Duodenal mucosa (tissue), 2 donors: ENCODE data around the gene CENPP.
"Not testable (repeated sequence)": the region's sequence is repeated elsewhere in the genome, so short reads cannot be mapped to it uniquely, and the experiment has no call there.

Experiments used
- H3K27ac ChIP-seq: one replicate; pipeline ENCODE4 v1.7.0; 2013; ENCODE audit warnings: low read depth, low read length
- H3K27me3 ChIP-seq, 2 donors: one replicate each; pipeline ENCODE4 v1.7.0; 2013; ENCODE audit warnings: low read length in 2 of 2, control low read depth in 1 of 2; ENCODE audit not compliant: insufficient read depth in 2 of 2, control insufficient read depth in 1 of 2
- H3K36me3 ChIP-seq, 2 donors: one replicate each; pipeline ENCODE4 v1.7.0; 2013; ENCODE audit warnings: low read length in 2 of 2, control low read depth in 1 of 2; ENCODE audit not compliant: insufficient read depth in 2 of 2, control insufficient read depth in 1 of 2
- H3K4me1 ChIP-seq, 2 donors: one replicate each; pipeline ENCODE4 v1.7.0; 2013; ENCODE audit warnings: low read length in 2 of 2, control low read depth in 1 of 2; ENCODE audit not compliant: insufficient read depth in 2 of 2, control insufficient read depth in 1 of 2
- H3K4me3 ChIP-seq, 2 donors: one replicate each; pipeline ENCODE4 v1.7.0; 2013; ENCODE audit warnings: low read length in 2 of 2, low read depth in 1 of 2
- H3K9ac ChIP-seq, 2 donors: one replicate each; pipeline ENCODE4 v1.7.0; 2013; ENCODE audit warnings: low read length in 2 of 2, low read depth in 1 of 2
- H3K9me3 ChIP-seq, 2 donors: one replicate each; pipeline ENCODE4 v1.7.0; 2013; ENCODE audit warnings: low read length in 2 of 2, control low read depth in 1 of 2; ENCODE audit not compliant: control insufficient read depth in 1 of 2

CENPP gene

GRCh38 chr9:92411157-92411556 lies 85.4 kb downstream of the CENPP start:
- not testable (repeated sequence) for H3K27me3 ChIP-seq, H3K36me3 ChIP-seq, H3K4me1 ChIP-seq, H3K9ac ChIP-seq, H3K9me3 ChIP-seq, H3K27ac ChIP-seq, H3K4me3 ChIP-seq

- H3K9ac ChIP-seq, result no peak overlapping the region
- no peaks in the 10 kb centered on the region for H3K9me3 ChIP-seq
These were observed 88.8 kb downstream of the CENPP start for GRCh38 chr9:92414566-92414965.

DNA sequence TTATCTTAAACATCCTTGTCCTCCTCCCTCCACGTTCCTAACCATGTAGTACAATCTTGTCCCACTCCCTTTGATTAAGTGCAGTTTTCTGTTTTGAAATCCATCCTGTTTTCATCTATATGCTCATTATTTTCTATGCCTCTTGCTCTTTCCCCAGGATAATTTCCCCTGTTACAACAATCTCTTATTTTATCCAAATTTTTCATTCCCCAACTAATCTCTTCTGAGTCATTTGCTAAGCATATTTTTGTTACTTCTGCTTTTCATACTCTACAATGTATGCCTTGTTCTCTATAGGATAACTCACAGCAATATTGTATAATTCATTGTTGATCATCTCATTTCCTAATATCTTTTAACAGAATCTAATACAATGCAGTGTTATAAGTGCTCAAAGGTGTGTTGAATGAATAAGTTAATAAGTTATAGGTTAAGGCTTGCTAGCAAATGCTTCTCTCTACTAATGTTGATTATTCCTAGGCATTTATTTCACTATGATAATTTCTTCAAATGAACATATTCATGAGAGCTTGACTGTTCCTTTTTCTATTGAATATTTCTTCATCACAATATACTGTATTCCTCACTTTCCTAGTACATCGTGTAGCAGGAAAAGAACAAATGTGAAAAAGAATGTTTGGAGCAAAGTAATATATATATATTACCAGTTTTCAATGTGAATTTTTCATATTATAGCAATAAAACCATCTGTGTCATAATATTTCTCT lies 97.0 kb downstream of the CENPP start:
- no peaks in the 10 kb centered on the region for H3K27me3 ChIP-seq
- H3K9me3 ChIP-seq, result no peaks in the 10 kb centered on the region
- no peak overlapping the region for H3K4me3 ChIP-seq
- no peaks in the 10 kb centered on the region for H3K4me1 ChIP-seq
- no peaks in the 10 kb centered on the region for H3K36me3 ChIP-seq
- H3K9ac ChIP-seq, result no peak overlapping the region
- no peak overlapping the region for H3K27ac ChIP-seq

More at GRCh38 chr9:92414566-92414965, 88.8 kb downstream of the CENPP start:
- H3K4me3 ChIP-seq, result no peak overlapping the region
- H3K27ac ChIP-seq, result no peak overlapping the region
- H3K36me3 ChIP-seq, result no peaks in the 10 kb centered on the region
- H3K4me1 ChIP-seq, result no peaks in the 10 kb centered on the region
- H3K27me3 ChIP-seq, result no peaks in the 10 kb centered on the region

- Histone ChIP-seq H3K36me3 (no peaks in the 10 kb centered on the region), H3K27ac (no peak overlapping the region), H3K4me3 (no peak overlapping the region), H3K27me3 (no peaks in the 10 kb centered on the region), H3K4me1 (no peaks in the 10 kb centered on the region), H3K9me3 (no peaks in the 10 kb centered on the region), H3K9ac (no peak overlapping the region)
These were observed 97.9 kb downstream of the CENPP start for GRCh38 chr9:92423612-92424011.

DNA sequence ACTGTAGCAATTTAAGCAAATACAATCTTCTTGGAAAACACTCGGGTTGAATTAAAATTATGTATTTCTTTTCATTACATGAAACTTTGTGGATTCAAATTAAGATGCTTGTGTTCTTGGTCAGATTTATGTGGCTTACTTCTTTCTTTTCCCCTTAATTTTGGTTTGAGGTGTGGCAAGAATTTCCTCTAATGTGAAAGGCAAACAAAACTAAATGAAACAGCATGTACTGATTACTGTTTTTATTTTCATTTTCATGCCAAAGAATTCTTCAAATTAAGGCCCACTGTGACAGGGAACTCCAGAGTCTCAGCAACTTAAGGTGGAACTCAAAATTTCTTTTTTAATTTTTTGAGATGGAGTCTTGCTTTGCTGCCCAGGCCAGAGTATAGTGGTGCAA lies 98.6 kb downstream of the CENPP start, which contains the start of gene OMD:
OMD (minus strand) TSS at position 132 of the 400 bp plus-strand sequence. CDS start 6,913 bp downstream, outside the sequence.
- H3K4me1 ChIP-seq, result no peaks in the 10 kb centered on the region
- no peaks in the 10 kb centered on the region for H3K36me3 ChIP-seq
- H3K9me3 ChIP-seq, result no peaks in the 10 kb centered on the region
- H3K9ac ChIP-seq, result no peak within 1 kb of the TSS
- H3K27me3 ChIP-seq, result no peaks in the 10 kb centered on the region
- H3K4me3 ChIP-seq, result no peak within 1 kb of the TSS
- no peak within 1 kb of the TSS for H3K27ac ChIP-seq

GRCh38 chr9:92425474-92425873 lies 99.7 kb downstream of the CENPP start:
- H3K9me3 ChIP-seq, result no peaks in the 10 kb centered on the region
- no peaks in the 10 kb centered on the region for H3K27me3 ChIP-seq
- no peaks in the 10 kb centered on the region for H3K36me3 ChIP-seq
- H3K9ac ChIP-seq, result no peak overlapping the region
- no peak overlapping the region for H3K27ac ChIP-seq
- no peak overlapping the region for H3K4me3 ChIP-seq
- H3K4me1 ChIP-seq, result no peaks in the 10 kb centered on the region

GRCh38 chr9:92426501-92427145 lies 100.9 kb downstream of the CENPP start:
- H3K36me3 ChIP-seq, result no peaks in the 10 kb centered on the region
- no peaks in the 10 kb centered on the region for H3K9me3 ChIP-seq
- H3K4me1 ChIP-seq, result no peaks in the 10 kb centered on the region
- H3K4me3 ChIP-seq, result no peak overlapping the region
- no peak overlapping the region for H3K27ac ChIP-seq
- no peak overlapping the region for H3K9ac ChIP-seq
- no peaks in the 10 kb centered on the region for H3K27me3 ChIP-seq

DNA sequence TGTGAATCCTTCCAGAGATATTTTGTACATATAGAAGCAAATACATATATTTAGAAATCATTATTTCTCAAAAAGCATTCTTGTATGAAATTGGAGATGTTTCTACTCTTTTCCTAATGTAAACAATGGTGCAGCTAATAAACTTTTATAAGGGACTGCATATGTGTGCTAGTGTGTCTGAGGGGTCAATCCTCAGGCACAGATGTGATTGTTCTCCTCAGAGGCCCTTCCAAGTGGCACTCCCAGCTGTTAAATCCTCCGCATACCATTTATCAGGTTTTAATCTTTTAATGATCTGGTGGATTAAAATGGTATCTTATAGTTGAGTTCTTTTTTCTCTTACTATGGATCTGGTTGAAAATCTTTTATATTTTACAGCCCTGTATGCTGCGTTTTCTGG lies 104.1 kb downstream of the CENPP start:
- no peak overlapping the region for H3K4me3 ChIP-seq
- no peaks in the 10 kb centered on the region for H3K36me3 ChIP-seq
- no peaks in the 10 kb centered on the region for H3K4me1 ChIP-seq
- no peaks in the 10 kb centered on the region for H3K27me3 ChIP-seq
- H3K9ac ChIP-seq, result no peak overlapping the region
- no peak overlapping the region for H3K27ac ChIP-seq
- no peaks in the 10 kb centered on the region for H3K9me3 ChIP-seq

DNA sequence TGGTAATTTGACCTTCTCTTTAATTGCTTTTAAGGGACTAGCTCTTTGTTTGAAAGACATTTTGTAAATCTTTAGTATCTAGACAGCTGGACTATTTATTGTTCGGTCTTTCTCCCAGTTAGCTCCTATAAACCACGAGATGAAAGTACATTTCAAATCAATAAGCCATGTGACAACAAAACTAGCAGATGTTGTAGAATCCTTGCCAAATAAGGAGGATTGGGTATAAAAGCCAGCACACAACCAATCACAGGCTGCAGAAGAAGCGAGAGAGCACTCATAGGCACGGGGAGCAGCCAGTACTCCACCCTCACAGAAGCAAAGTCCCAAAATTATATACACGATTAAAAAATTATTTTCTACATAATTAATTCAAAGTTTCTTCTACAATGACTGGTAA lies 106.6 kb downstream of the CENPP start:
- Histone ChIP-seq H3K27ac (no peak overlapping the region), H3K9ac (no peak overlapping the region), H3K27me3 (no peaks in the 10 kb centered on the region)

GRCh38 chr9:92432972-92433548 lies 107.3 kb downstream of the CENPP start:
- H3K36me3 ChIP-seq, result no peaks in the 10 kb centered on the region
- H3K9me3 ChIP-seq, result no peaks in the 10 kb centered on the region
- no peak overlapping the region for H3K4me3 ChIP-seq
- H3K4me1 ChIP-seq, result no peaks in the 10 kb centered on the region
- no peaks in the 10 kb centered on the region for H3K27me3 ChIP-seq
- H3K9ac ChIP-seq, result no peak overlapping the region
- no peak overlapping the region for H3K27ac ChIP-seq

More for the DNA sequence above, 106.6 kb downstream of the CENPP start:
- Histone ChIP-seq H3K9me3 (no peaks in the 10 kb centered on the region), H3K4me1 (no peaks in the 10 kb centered on the region), H3K36me3 (no peaks in the 10 kb centered on the region), H3K4me3 (no peak overlapping the region)
